ENCODE results near the gene HECW1.
"Not testable (repeated sequence)": the region's sequence is repeated elsewhere in the genome, so short reads cannot be mapped to it uniquely, and the experiment has no call there.

The HECW1 gene

DNA sequence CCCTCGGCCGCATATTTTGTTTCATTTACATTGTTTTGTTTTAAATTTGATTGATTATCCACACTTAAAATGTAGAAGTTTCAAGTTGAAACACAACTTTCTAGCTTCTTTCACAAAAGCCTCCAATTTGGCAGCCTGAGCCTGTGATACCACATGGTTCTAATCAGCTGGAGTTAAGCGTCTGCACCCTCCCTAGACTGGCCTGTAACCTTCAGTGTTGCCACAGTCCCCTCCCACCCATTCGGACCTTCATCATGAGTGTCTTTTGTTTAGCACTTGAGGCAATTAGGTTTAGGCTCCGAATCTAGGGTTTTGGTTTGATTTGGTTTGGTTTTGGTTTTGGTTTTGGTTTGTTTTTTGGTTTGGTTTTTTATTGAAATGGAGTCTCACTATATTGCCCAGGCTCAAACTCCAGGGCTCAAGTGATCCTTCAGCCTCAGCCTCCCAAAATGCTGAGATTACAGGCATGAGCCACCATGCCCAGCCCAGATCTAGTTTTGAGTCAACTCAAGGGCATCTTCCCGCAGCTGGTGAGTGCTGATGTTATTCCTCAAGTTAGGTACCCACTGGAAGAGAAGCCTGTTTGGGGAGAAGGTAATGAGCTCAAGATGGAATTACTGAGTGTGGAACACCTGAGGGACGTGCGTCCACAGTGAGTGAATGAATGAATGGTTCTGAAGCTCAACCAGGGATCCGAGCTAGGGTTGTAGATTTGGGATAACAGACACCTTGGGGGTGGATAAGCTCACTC is 201.4 kb downstream of the HECW1 start:
- no peak for DNase-seq

DNA sequence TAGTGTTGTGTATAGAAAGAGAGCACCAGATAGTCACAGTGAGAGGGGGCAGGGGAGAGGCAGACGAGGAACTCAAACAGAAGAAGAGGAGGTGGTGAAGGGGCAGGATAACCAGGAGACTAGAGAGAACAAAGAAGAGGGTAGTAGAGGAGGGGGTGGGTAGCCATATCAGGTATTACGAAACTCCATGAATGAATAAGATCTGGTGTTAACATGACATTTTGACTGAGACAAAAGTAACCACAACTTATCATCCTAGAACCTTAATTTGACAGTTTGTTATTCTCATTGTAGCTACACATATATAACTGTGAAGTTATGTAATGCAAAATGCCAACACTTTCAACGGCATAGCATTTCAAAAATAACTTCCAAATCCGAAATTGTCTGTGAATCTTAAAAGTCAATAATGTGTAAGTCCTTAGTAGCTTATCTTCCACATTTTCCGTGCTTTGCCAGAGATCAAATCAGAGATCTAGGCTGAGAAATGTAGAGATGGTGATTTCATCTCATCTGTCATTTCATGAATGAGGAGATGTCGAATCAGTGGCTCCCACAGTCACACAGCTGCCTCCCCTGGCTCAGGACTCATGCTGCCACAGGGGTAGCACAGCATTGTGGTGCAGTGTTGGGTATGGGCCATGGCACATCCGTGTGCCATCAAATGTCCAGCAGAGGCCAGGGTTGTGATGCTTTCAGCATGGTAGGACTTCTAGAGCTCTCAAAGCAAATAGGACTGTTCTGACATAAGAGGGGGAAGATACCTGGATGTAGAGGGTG is 202.1 kb downstream of the HECW1 start:
- no peak for DNase-seq

DNA sequence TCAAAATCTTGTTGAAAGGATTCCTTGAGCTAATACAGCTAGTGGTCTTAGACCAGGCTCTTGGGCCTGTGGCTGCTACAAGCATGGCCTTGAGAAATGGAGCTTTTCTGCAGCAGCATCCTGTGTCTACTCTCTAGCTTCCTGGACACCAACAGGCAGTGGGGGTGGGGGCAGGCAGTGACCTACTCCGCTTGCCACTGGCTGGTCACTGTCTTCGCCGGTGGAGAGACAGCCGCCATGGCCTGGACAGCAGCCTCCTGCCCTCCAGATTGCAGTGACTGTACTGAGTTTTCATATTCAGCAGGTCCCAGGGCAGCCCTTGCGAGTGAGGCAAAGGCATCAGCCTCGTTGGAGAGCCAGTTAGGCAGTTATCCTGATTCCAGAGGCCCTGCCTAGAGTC is 204.6 kb downstream of the HECW1 start:
- DNase-seq = no peak

DNA sequence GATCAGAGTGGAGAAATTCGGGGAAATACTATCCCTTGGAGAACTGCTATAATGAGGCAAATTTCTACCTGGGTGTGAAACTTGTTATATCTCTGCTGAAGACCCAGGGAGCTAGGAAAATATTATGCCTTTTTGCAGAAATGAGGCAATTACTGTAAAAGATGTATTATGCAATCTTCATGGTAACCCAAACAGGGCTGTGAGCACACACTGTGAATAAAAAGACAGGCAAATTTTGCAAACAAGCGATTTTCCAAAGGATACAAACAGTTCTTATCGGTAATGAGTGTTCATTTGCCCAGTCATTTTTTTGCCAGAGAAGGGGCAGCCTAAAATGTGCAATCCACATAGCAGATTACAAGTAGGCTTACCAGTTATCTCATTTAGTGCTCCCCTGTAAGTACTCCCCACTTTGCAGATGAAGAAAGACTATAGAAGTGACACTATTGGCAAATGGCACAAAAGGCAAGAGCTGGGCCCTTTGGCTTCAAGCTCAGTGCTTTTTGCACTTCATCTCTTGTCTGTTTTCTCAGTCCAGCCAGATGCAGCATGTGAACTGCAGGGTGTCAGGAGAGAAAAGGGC is 205.8 kb downstream of the HECW1 start:
- no peak for DNase-seq

DNA sequence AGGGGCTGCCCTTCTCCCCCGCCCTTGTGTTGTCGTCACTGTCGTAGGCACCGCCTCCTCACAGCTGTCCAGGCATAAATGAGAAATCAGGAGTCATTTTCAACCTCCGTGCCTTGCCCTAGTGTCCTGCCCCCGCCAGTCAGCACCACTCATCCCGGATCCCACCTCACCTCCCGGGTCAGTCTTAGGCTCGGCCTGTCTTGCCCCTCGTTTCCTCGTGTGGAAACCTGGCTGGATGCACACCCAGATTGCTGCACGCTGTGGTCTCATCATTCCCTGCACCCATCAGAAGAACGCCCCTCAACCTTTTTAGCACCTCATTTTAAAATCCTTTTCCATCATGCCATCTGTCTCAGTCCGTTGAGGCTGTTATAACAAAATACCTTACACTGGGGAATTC is 213.1 kb downstream of the HECW1 start:
- DNase-seq = no peak

GRCh38 chr7:43328336-43328735 is 215.9 kb downstream of the HECW1 start:
- no peak for DNase-seq

GRCh38 chr7:43328785-43329380 is 216.4 kb downstream of the HECW1 start:
- no peak for DNase-seq

DNA sequence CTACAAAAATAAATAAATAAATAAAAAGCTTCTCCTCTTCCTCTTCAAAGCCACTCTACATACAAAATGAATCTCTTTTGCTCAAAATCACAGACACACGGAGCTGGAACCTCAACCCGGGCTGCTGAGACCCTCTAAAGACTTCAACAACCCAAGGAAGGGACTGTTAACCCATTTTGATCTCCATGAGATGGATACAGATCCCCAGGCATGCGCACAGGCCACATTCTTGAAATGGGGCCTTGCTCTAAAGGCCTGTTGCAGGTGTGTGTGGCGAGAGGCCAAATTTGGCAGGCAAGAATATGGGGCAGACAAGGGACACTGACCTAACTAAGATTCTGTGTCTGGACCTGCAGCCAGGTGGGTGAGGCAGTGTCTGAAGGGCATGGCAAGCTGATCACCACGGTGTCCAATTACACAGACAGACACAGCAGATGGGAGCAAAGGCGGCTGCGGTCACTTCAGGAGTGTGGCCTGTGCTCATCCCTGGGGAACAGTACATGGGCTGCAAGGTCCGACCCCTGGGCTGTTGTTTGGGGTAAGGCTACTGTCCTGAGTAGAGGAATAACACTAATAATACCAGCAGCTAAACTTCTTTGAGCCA is 219.8 kb downstream of the HECW1 start:
- DNase-seq = no peak

- DNase-seq = no peak
These were observed 224.7 kb downstream of the HECW1 start for GRCh38 chr7:43337191-43337590.

DNA sequence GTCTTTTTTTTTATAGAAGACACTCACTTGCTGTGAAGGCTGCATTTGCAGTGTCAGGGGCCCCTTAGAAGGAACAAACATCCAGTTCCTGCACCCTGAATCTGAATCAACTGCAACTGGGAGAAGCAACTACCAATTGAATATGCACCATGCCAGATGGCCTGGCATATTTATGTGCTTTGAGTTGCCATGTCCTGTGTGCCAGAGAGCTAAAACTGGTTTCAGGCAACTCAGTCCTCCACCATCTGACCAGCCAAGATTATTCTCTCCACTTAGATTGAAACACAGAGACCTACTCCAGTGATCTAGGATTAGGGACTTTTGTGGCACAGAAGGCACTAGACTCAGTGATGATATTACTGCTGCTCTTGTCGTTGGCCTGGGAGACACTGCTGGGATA is 225.4 kb downstream of the HECW1 start:
- DNase-seq = no peak

DNA sequence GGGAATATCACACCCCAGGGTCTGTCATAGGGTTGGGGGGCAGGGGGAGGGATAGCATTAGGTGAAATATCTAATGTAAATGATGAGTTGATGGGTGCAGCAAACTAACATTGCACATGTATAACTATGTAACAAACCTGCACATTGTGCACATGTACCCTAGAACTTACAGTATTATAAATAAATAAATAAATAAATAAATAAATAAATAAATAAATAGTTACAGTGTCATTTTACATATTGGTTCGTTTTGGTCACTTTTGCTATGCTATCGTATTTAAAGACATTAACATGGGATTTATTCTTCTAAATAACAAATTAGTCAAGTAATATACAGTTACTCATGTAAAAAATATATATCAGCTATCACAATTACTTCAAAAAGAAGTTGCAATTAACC is 228.7 kb downstream of the HECW1 start:
- no peak for DNase-seq

DNA sequence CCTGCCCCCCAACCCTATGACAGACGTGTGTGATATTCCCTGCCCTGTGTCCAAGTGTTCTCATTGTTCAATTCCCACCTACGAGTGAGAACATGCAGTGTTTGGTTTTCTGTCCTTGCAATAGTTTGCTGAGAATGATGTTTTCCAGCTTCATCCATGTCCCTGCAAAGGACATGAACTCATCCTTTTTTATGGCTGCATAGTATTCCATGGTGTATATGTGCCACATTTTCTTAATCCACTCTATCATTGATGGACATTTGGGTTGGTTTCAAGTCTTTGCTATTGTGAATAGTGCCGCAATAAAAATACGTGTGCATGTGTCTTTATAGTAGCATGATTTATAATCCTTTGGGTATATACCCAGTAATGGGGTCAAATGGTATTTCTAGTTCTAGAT is 231.0 kb downstream of the HECW1 start:
- not testable (repeated sequence) for DNase-seq

- DNase-seq = not testable (repeated sequence)
These were observed 233.2 kb downstream of the HECW1 start for GRCh38 chr7:43345696-43346095.

- DNase-seq = no peak
These were observed 239.2 kb downstream of the HECW1 start for GRCh38 chr7:43351683-43352082.

GRCh38 chr7:43353902-43354301 is 241.5 kb downstream of the HECW1 start:
- DNase-seq = no peak

- DNase-seq = no peak
These were observed 250.2 kb downstream of the HECW1 start for GRCh38 chr7:43362652-43363034.

GRCh38 chr7:43363035-43363791 is 250.8 kb downstream of the HECW1 start:
- no peak for DNase-seq

DNA sequence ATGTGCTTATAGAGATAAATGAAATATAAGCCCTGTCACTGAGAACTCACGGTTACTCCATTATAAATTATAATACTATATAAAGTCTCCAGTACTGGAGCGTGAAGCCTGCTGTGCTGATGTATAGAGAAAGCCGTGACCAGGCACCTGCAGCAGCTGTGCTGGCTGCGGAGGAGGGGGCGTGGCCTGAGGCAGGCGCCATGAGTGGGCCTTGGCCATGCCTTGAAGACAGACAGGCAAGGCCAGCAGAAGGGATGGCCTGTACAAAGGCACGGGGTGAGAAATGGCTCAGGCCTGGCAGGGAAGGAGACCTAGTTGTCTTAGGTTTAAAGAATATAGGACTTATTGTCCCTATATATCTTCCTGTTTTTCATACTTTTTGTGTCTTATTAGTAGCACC is 251.9 kb downstream of the HECW1 start:
- DNase-seq = no peak

- DNase-seq = no peak
These were observed 260.4 kb downstream of the HECW1 start for GRCh38 chr7:43372676-43373355.

DNA sequence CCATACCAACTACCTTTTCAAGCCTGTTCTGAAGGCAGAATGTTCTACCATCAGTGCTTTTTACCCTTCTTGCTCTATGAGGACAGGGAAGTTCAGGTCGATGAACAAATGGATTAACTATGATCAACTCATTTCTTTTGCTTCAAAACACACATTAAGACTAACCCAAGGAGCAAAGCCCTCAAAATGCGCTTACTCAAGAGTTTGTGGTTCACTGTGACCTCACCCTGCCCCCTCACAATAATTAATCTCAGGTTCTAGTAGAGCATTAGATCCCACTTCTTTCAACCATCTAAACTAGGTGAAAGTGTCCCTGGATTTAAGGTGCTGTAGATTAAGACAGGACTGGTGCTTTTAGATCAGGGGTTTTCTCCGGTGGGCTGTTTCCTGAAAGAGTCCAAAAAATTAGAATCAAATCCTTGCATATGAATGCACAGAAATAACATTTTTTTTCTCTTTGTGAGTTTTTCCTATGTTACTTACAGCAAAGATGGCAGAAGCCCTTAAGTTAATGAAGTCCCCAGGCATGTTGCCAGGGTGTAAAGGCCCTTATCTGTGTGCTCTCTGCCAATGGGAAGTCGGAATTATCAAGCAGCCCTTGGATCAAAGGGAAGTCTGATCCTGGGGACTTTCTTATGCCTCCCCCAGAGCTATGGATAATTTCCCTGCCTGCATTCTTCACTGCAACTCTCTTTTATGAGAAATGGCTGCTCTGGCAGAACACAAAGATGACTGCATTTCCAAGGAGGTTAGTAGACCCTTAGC is 264.9 kb downstream of the HECW1 start:
- no peak for DNase-seq

GRCh38 chr7:43379210-43379609 is 266.8 kb downstream of the HECW1 start:
- DNase-seq = no peak
